Type B pancreatic cell (in vitro differentiated cells): ENCODE data around the gene LRRC41. TPM values are rescaled to one million over a fixed set of nuclear protein-coding genes. Genes with fewer than 3 reads are reported as not detected.

Source experiments
- DNase-seq: peaks from one replicate; pipeline ENCODE4 v3.0.0; 2021; ENCODE audit warnings: mixed read lengths; ENCODE audit not compliant: unreplicated experiment; ENCODE audit errors: extremely low spot score
- H3K27ac Mint-ChIP-seq: 2 replicates; pipeline ENCODE4 v1.8.0; 2021; ENCODE audit warnings: mild to moderate bottlenecking, mixed read lengths
- H3K27me3 Mint-ChIP-seq: 2 replicates; pipeline ENCODE4 v1.8.0; 2021; ENCODE audit warnings: mixed read lengths
- H3K36me3 Mint-ChIP-seq: 2 replicates; pipeline ENCODE4 v1.8.0; 2021; ENCODE audit warnings: mixed read lengths
- H3K4me1 Mint-ChIP-seq: one replicate; pipeline ENCODE4 v1.8.0; 2021; ENCODE audit warnings: mixed read lengths; ENCODE audit not compliant: unreplicated experiment
- H3K4me3 Mint-ChIP-seq: 2 replicates; pipeline ENCODE4 v1.8.0; 2021; ENCODE audit warnings: mild to moderate bottlenecking, mixed read lengths
- H3K9me3 Mint-ChIP-seq: 2 replicates; pipeline ENCODE4 v1.8.0; 2021; ENCODE audit warnings: mixed read lengths
- CTCF ChIP-seq: fragments of 200-600 bp; sonication (generic); conservative IDR thresholded peaks from 2 replicates; pipeline ENCODE4 v1.5.0; 2021; ENCODE audit warnings: antibody characterized with exemption, mild to moderate bottlenecking
- long read RNA-seq: library from polyadenylated mRNA; unstranded; transcript quantifications from one replicate; pipeline ENCODE4 v2.0.0, GENCODE V29; 2020
- total RNA-seq: library from RNA; stranded (reverse); gene quantifications from 2 replicates; pipeline ENCODE4 v1.2.1, GENCODE V29; 2021; ENCODE audit warnings: low replicate concordance

Gene LRRC41
- 85.6 and 89.9 TPM in 2 replicates for total RNA-seq
- long read RNA-seq, full-length matches to known transcripts, result 248 of 313 reads
- long read RNA-seq, partial matches to known transcripts, result 37 of 313 reads
- long read RNA-seq, other reads (novel, unspliced or antisense), result 28 of 313 reads

- H3K27ac Mint-ChIP-seq, result peak within 1 kb of the TSS; percentile 99
- no peak for TF ChIP-seq CTCF
Observed at GRCh38 chr1:46303038-46303871, at the start of gene LRRC41, which contains the start of gene UQCRH. LRRC41 (minus strand) TSS chr1:46303616; CDS start chr1:46303322, 294 bp downstream. UQCRH (plus strand) TSS chr1:46303698; CDS start chr1:46303767, 69 bp downstream.

GRCh38 chr1:46352363-46352762 lies 48.9 kb upstream of the LRRC41 start:
- Mint-ChIP-seq H3K27me3 (no peaks in the 10 kb centered on the region), H3K4me3 (no peak overlapping the region), H3K27ac (no peak overlapping the region), H3K4me1 (peaks cover 6% of the 10 kb centered on the region), H3K9me3 (no peaks in the 10 kb centered on the region), H3K36me3 (peaks cover 31% of the 10 kb centered on the region)
- TF ChIP-seq CTCF, result no peak
- no peak for DNase-seq

More at GRCh38 chr1:46303038-46303871, at the start of gene LRRC41, which contains the start of gene UQCRH:
- DNase-seq, result peak; percentile 94
- Mint-ChIP-seq H3K4me1 (peaks cover 32% of the 10 kb centered on the region), H3K27me3 (no peaks in the 10 kb centered on the region), H3K4me3 (peak within 1 kb of the TSS; percentile 96), H3K9me3 (no peaks in the 10 kb centered on the region), H3K36me3 (peaks cover 14% of the 10 kb centered on the region)

GRCh38 chr1:46345281-46345680 lies 41.9 kb upstream of the LRRC41 start:
- no peak for TF ChIP-seq CTCF
- no peak overlapping the region for H3K27ac Mint-ChIP-seq
- H3K4me1 Mint-ChIP-seq, result peaks cover 25% of the 10 kb centered on the region
- no peaks in the 10 kb centered on the region for H3K27me3 Mint-ChIP-seq
- no peaks in the 10 kb centered on the region for H3K9me3 Mint-ChIP-seq
- peaks cover 29% of the 10 kb centered on the region for H3K36me3 Mint-ChIP-seq
- DNase-seq, result no peak
- no peak overlapping the region for H3K4me3 Mint-ChIP-seq

- no peak for TF ChIP-seq CTCF
- Mint-ChIP-seq H3K27ac (no peak overlapping the region), H3K36me3 (peaks cover 25% of the 10 kb centered on the region), H3K4me1 (peaks cover 28% of the 10 kb centered on the region), H3K4me3 (no peak overlapping the region), H3K9me3 (no peaks in the 10 kb centered on the region), H3K27me3 (no peaks in the 10 kb centered on the region)
- DNase-seq, result no peak
Observed at GRCh38 chr1:46344481-46344880, 41.1 kb upstream of the LRRC41 start.

GRCh38 chr1:46343705-46344104 lies 40.3 kb upstream of the LRRC41 start:
- DNase-seq, result no peak
- Mint-ChIP-seq H3K4me3 (no peak overlapping the region), H3K27me3 (no peaks in the 10 kb centered on the region), H3K27ac (peak overlapping the region; percentile 55), H3K4me1 (peaks cover 32% of the 10 kb centered on the region), H3K36me3 (peaks cover 24% of the 10 kb centered on the region), H3K9me3 (no peaks in the 10 kb centered on the region)
- TF ChIP-seq CTCF, result no peak
